Ovary (tissue), 9 donors: ENCODE data around the gene OVOL1. TPM values are rescaled to one million over a fixed set of nuclear protein-coding genes. Genes with fewer than 3 reads are reported as not detected.

Experiments
- DNase-seq, 5 donors: peaks; one replicate each; pipeline ENCODE4 v3.0.0-alpha.2; 2019 to 2020
- H3K27ac ChIP-seq, 2 donors: fragments of 200-600 bp; one replicate each; pipeline versions ENCODE4 v1.5.1 to v1.8.0; 2019 to 2022
- H3K27me3 ChIP-seq: fragments of 200-600 bp; one replicate; pipeline ENCODE4 v1.8.0; 2022
- H3K36me3 ChIP-seq: fragments of 200-600 bp; sonication (generic); one replicate; pipeline ENCODE4 v1.5.1; 2019
- H3K4me1 ChIP-seq: one replicate; pipeline ENCODE4 v1.8.1; 2013; ENCODE audit warnings: mild to moderate bottlenecking, moderate library complexity; ENCODE audit not compliant: insufficient read depth
- H3K4me3 ChIP-seq: fragments of 200-600 bp; sonication (generic); one replicate; pipeline ENCODE4 v1.5.1; 2017
- H3K9me3 ChIP-seq, 2 donors: fragments of 200-600 bp in 1 of 2; sonication (generic) in 1 of 2; one replicate each; pipeline versions ENCODE4 v1.5.1 to v1.8.1; 2013 to 2019; ENCODE audit warnings: mild to moderate bottlenecking in 1 of 2, moderate library complexity in 1 of 2
- EP300 ChIP-seq: sonication (generic); formaldehyde crosslinking; IDR thresholded peaks from one replicate; pipeline ENCODE4 v1.6.1; 2017; ENCODE audit warnings: antibody characterized with exemption
- POLR2A ChIP-seq: fragments of 450-650 bp; IDR thresholded peaks from one replicate; pipeline ENCODE4 v1.6.1; 2017; ENCODE audit warnings: antibody characterized with exemption, mild to moderate bottlenecking, moderate library complexity
- WGBS, 3 donors: extraction: QIAGEN DNeasy Blood & Tissue Kit in 1 of 3; methylation state at CpG; one replicate each; pipeline versions ENCODE4 v1.1.5 to v1.1.7; 2013 to 2017; 5-methylcytosine and 5-hydroxymethylcytosine counted together
- intact Hi-C, 4 donors: fragments of 100-400 bp; cut with DNase I; formaldehyde crosslinking; loops; one replicate each; pipeline versions ENCODE4 v1.11.0 to v1.15.1; 2022 to 2023
- polyA plus RNA-seq, 2 donors: library from polyadenylated mRNA; stranded (reverse); fragments of 200-250 nt in 1 of 2; fragments of 350-450 nt in 1 of 2; fragmentation: Illumina TruSeq in 1 of 2; extraction: RNeasy Lipid Tissue Mini Kit (QIAGEN cat#74804) in 1 of 2; gene quantifications; one replicate each; pipeline ENCODE4 v1.2.3, GENCODE V29; 2013 to 2014
- total RNA-seq, 7 donors: library from RNA; depleted of rRNA in 2 of 7; stranded (reverse); fragments of >200 nt in 2 of 7; fragmentation: NEBNext Ultra II Directional in 3 of 7; extraction: Animal tissue kit (Norgen Biotek cat#: 25700) in 3 of 7; gene quantifications; one replicate each; pipeline versions ENCODE4 v1.1.0 to v1.2.4, GENCODE V29; 2016 to 2023
- TF ChIP-seq, protein P1 (sequence below), 3 donors: fragments of 450-650 bp in 2 of 3; fragments of 200-600 bp in 1 of 3; IDR thresholded peaks; one replicate each; pipeline versions ENCODE4 v1.5.1 to v1.8.0; 2016 to 2022; ENCODE audit warnings: antibody characterized with exemption in 3 of 3, mild to moderate bottlenecking in 1 of 3
- donor health status: DM: no; HTN: no; CAD: no; lungs with moderate emphysema.
- donor health status: DM: no; HTN: no; CAD: no.
- donor health status: Bipolar disorder and iron deficiency.
- donor health status: DM: yes; HTN: yes; CAD: no.
- donor health status: DM: no; HTN: no; CAD: no.
- donor health status: DM: yes; HTN: yes; CAD: no.

The OVOL1 gene
- total and polyA plus RNA-seq, 9 donors = 0.24 to 3.6 (median 0.31) TPM; not detected in 6

DNA sequence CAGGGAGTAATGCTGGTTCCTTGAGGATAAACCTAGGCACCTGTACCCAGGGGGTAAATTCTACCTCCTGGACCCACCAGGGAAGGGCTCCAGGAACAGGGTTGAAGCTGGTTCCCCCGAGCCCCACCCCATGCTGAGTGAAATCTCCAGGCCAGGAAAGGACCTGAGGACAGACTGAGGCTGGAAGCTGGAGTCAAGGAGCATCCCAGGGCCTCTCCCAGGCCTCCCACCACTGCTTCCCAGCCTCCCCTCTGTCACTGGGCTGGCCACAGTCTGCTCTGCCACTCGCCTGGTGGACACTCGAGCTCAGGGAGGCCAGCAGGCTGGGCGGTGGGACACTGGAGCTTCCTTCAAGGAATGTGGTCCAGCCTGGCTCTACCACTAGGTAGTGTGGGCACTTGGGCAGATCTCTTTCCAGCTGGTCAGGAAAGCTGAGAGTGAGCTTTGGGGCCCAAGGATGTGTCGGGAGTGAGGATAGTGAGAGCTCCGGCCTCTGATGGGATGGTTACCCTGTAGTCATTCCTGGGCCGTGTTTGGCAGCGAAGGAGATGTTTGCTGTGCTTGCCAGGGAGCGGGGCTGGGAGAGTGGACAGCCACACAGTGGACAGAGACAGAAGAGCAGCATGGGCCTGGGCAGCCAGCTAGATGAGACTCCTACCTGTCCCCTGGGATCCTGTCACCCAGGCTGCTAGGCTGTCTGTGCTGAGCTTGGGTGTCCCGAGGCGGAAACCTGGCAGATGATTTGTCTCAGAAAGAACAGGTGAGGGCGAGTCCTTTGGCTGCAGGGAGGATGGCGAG, 3.4 kb downstream of the OVOL1 start:
- intact Hi-C loops = no loop called here
- WGBS, 3 donors = 83 to 87% (median 87%) methylated on average over 13 of the region's 13 CpGs
- no peak overlapping the region for H3K27ac ChIP-seq

GRCh38 chr11:65790902-65791650, 4.2 kb downstream of the OVOL1 start:
- Histone ChIP-seq H3K27ac (no peak overlapping the region), H3K4me1 (peaks cover 2% of the 10 kb centered on the region), H3K27me3 (peaks cover 3% of the 10 kb centered on the region), H3K4me3 (no peak overlapping the region), H3K36me3 (no peaks in the 10 kb centered on the region), H3K9me3 (no peaks in the 10 kb centered on the region)
- TF ChIP-seq, protein P1, sequence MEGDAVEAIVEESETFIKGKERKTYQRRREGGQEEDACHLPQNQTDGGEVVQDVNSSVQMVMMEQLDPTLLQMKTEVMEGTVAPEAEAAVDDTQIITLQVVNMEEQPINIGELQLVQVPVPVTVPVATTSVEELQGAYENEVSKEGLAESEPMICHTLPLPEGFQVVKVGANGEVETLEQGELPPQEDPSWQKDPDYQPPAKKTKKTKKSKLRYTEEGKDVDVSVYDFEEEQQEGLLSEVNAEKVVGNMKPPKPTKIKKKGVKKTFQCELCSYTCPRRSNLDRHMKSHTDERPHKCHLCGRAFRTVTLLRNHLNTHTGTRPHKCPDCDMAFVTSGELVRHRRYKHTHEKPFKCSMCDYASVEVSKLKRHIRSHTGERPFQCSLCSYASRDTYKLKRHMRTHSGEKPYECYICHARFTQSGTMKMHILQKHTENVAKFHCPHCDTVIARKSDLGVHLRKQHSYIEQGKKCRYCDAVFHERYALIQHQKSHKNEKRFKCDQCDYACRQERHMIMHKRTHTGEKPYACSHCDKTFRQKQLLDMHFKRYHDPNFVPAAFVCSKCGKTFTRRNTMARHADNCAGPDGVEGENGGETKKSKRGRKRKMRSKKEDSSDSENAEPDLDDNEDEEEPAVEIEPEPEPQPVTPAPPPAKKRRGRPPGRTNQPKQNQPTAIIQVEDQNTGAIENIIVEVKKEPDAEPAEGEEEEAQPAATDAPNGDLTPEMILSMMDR (IDR thresholded peaks at IDR 0.05) = no peak
- intact Hi-C loops = no loop called here
- DNase-seq = no peak
- 86 to 92% (median 89%) methylated on average over 18 of the region's 18 CpGs for WGBS, 3 donors

More for the DNA sequence above, 3.4 kb downstream of the OVOL1 start:
- Histone ChIP-seq H3K9me3 (no peaks in the 10 kb centered on the region), H3K27me3 (peaks cover 3% of the 10 kb centered on the region), H3K4me3 (no peak overlapping the region), H3K4me1 (peaks cover 2% of the 10 kb centered on the region), H3K36me3 (no peaks in the 10 kb centered on the region)
- no peak for DNase-seq
- TF ChIP-seq, protein P1 (IDR thresholded peaks at IDR 0.05) = no peak
- TF ChIP-seq POLR2A (no peak), EP300 (no peak)

- peaks cover 3% of the 10 kb centered on the region for H3K27me3 ChIP-seq
- H3K4me1 ChIP-seq = no peaks in the 10 kb centered on the region
- 85 to 92% (median 85%) methylated on average over 13 of the region's 13 CpGs for WGBS, 3 donors
- no peaks in the 10 kb centered on the region for H3K36me3 ChIP-seq
- TF ChIP-seq EP300 (no peak), POLR2A (no peak)
- TF ChIP-seq, protein P1 (IDR thresholded peaks at IDR 0.05) = no peak
- no peak overlapping the region for H3K27ac ChIP-seq
- DNase-seq = no peak
- no peaks in the 10 kb centered on the region for H3K9me3 ChIP-seq
- intact Hi-C loops = no loop called here
- no peak overlapping the region for H3K4me3 ChIP-seq
Observed at GRCh38 chr11:65791719-65792213, 4.9 kb downstream of the OVOL1 start.

DNA sequence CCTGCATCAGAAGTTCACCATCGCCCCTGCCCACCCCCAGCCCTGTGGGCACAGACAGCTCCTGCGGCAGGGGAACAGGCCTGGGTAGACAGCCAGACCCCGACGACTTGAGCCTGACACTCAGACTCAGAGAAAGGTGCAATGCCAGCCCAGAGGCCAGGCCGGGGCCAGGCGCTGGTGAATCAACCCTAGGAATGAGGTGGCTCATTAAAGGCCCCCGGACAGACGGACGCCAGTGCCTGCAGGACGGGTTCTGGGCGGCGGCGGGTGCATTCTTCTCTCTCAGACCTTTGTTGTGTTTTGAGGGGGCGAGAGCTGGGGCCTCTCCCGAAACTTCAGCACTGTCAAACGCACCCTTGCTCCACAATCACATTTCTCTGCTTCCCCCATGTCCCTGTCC, 5.6 kb downstream of the OVOL1 start:
- H3K36me3 ChIP-seq = no peaks in the 10 kb centered on the region
- peaks cover 3% of the 10 kb centered on the region for H3K27me3 ChIP-seq
- H3K4me3 ChIP-seq = no peak overlapping the region
- no peak overlapping the region for H3K27ac ChIP-seq
- H3K9me3 ChIP-seq = no peaks in the 10 kb centered on the region
- 83 to 88% (median 84%) methylated on average over 15 to 16 of the region's 16 CpGs for WGBS, 3 donors
- intact Hi-C loops = no loop called here
- no peaks in the 10 kb centered on the region for H3K4me1 ChIP-seq
- TF ChIP-seq, protein P1 (IDR thresholded peaks at IDR 0.05) = no peak
- TF ChIP-seq POLR2A (no peak), EP300 (no peak)
- DNase-seq = no peak
